ENCODE measurements around the gene NELFA.

- TF ChIP-seq CTCF (conservative IDR thresholded peaks at IDR 0.05; ENCODE audit: low read depth, low read length) (no peak), RFX5 (IDR thresholded peaks at IDR 0.05; ENCODE audit: low read depth, low read length) (no peak), MXI1 (IDR thresholded peaks at IDR 0.05; ENCODE audit: borderline replicate concordance, low read depth, low read length) (no peak), POLR2A (IDR thresholded peaks at IDR 0.05; ENCODE audit: low read depth, low read length) (no peak), RAD21 (IDR thresholded peaks at IDR 0.05; ENCODE audit: low read length) (no peak), USF2 (IDR thresholded peaks at IDR 0.05; ENCODE audit: low read depth, low read length) (no peak), SMC3 (IDR thresholded peaks at IDR 0.05; ENCODE audit: low read depth, low read length) (no peak), NFE2L2 (IDR thresholded peaks at IDR 0.05; ENCODE audit: low read depth, low read length) (no peak), MAZ (IDR thresholded peaks at IDR 0.05; ENCODE audit: borderline replicate concordance, low read depth, low read length) (no peak)
Observed at GRCh38 chr4:1937550-1937949, 71.2 kb downstream of the NELFA start.
